Right lobe of liver (tissue), 4 donors: ENCODE data around the gene TRMT1L.

Experiments used
- CTCF ChIP-seq, 4 donors: fragments of 200-600 bp in 3 of 4; fragments of 450-650 bp in 1 of 4; IDR thresholded peaks; one replicate each; pipeline versions ENCODE4 v1.5.1 to v1.8.0; 2016 to 2022; ENCODE audit warnings: antibody characterized with exemption in 4 of 4, mild to moderate bottlenecking in 2 of 4
- POLR2A ChIP-seq: fragments of 450-650 bp; IDR thresholded peaks from one replicate; pipeline ENCODE4 v1.6.1; 2017; ENCODE audit warnings: antibody characterized with exemption, mild to moderate bottlenecking
- donor health status: DM: no; HTN: no; CAD: no.
- donor health status: DM: no; HTN: no; CAD: no.
- donor health status: DM: no; HTN: yes; CAD: no.

- no peak for TF ChIP-seq POLR2A
- TF ChIP-seq CTCF (IDR thresholded peaks at IDR 0.05): no peak
These were observed 48.4 kb downstream of the TRMT1L start for GRCh38 chr1:185108321-185108720.
